Activated gamma-delta T cell (primary cell): ENCODE results near the gene GUCY2D.
"Not testable (repeated sequence)": the region's sequence is repeated elsewhere in the genome, so short reads cannot be mapped to it uniquely, and the experiment has no call there.

Experiments used
- DNase-seq: peaks from one replicate; lab custom pipeline; 2025; lab: John Stamatoyannopoulos, UW

GUCY2D gene

GRCh38 chr17:8016632-8017424, 14.4 kb downstream of the GUCY2D start:
- DNase-seq: no peak

GRCh38 chr17:8018436-8018835, 16.0 kb downstream of the GUCY2D start:
- DNase-seq: no peak

GRCh38 chr17:8019166-8019565, 16.8 kb downstream of the GUCY2D start:
- DNase-seq: no peak

- DNase-seq: no peak
These were observed 17.5 kb downstream of the GUCY2D start for GRCh38 chr17:8019665-8020650.

- DNase-seq: no peak
These were observed 18.6 kb downstream of the GUCY2D start for GRCh38 chr17:8020776-8021564.

GRCh38 chr17:8021565-8022359, 19.3 kb downstream of the GUCY2D start:
- no peak for DNase-seq

GRCh38 chr17:8022360-8023003, 20.1 kb downstream of the GUCY2D start:
- DNase-seq: no peak

- DNase-seq: not testable (repeated sequence)
These were observed 21.7 kb downstream of the GUCY2D start for GRCh38 chr17:8024161-8024560.

- DNase-seq: no peak
These were observed 22.9 kb downstream of the GUCY2D start for GRCh38 chr17:8025176-8025911.

- DNase-seq: no peak
These were observed 26.7 kb downstream of the GUCY2D start for GRCh38 chr17:8029121-8029520.

GRCh38 chr17:8031261-8031661, 28.8 kb downstream of the GUCY2D start:
- DNase-seq: no peak

- no peak for DNase-seq
These were observed 29.5 kb downstream of the GUCY2D start for GRCh38 chr17:8031950-8032349.

GRCh38 chr17:8032442-8032841, 30.0 kb downstream of the GUCY2D start:
- DNase-seq: no peak

GRCh38 chr17:8038954-8039610, 36.7 kb downstream of the GUCY2D start, which contains the start of gene ALOX15B:
ALOX15B (plus strand) TSS chr17:8039059; CDS start chr17:8039156, 97 bp downstream.
- DNase-seq: no peak

GRCh38 chr17:8039611-8040168, 37.3 kb downstream of the GUCY2D start:
- no peak for DNase-seq

- no peak for DNase-seq
These were observed 39.0 kb downstream of the GUCY2D start for GRCh38 chr17:8041249-8041928.

- DNase-seq: no peak
These were observed 39.6 kb downstream of the GUCY2D start for GRCh38 chr17:8041979-8042378.
